Chondrocyte (in vitro differentiated cells): ENCODE results near the gene MRPS15. TPM values are rescaled to one million over a fixed set of nuclear protein-coding genes. Genes with fewer than 3 reads are reported as not detected.

ENCODE experiments used
- DNase-seq: peaks from one replicate; pipeline ENCODE4 v3.0.0; 2021; ENCODE audit warnings: mixed read lengths, low spot score
- H3K27ac Mint-ChIP-seq: one replicate; pipeline ENCODE4 v1.8.0; 2021; ENCODE audit warnings: mild to moderate bottlenecking, moderate library complexity, mixed read lengths; ENCODE audit not compliant: unreplicated experiment
- H3K27me3 Mint-ChIP-seq: 2 replicates; pipeline ENCODE4 v1.8.0; 2021; ENCODE audit warnings: low read depth, mixed read lengths
- H3K36me3 Mint-ChIP-seq: 2 replicates; pipeline ENCODE4 v1.8.0; 2021; ENCODE audit warnings: low read depth, mixed read lengths
- H3K4me1 Mint-ChIP-seq: 2 replicates; pipeline ENCODE4 v1.8.0; 2021; ENCODE audit warnings: low read depth, mild to moderate bottlenecking, mixed read lengths
- H3K4me3 Mint-ChIP-seq: one replicate; pipeline ENCODE4 v1.8.0; 2021; ENCODE audit warnings: mild to moderate bottlenecking, moderate library complexity, mixed read lengths; ENCODE audit not compliant: unreplicated experiment
- H3K9me3 Mint-ChIP-seq: 2 replicates; pipeline ENCODE4 v1.8.0; 2021; ENCODE audit warnings: low read depth, mixed read lengths
- total RNA-seq: library from RNA; stranded (reverse); gene quantifications from 3 replicates; pipeline ENCODE4 v1.2.1, GENCODE V29; 2021
- TF ChIP-seq, protein P1 (sequence below): fragments of 200-600 bp; sonication (generic); IDR thresholded peaks from 2 replicates; pipeline ENCODE4 v1.5.0; 2021; ENCODE audit warnings: antibody characterized with exemption, mild to moderate bottlenecking, moderate library complexity

The MRPS15 gene
- total RNA-seq, 1 donor from 2014 or later: 51.3 TPM

DNA sequence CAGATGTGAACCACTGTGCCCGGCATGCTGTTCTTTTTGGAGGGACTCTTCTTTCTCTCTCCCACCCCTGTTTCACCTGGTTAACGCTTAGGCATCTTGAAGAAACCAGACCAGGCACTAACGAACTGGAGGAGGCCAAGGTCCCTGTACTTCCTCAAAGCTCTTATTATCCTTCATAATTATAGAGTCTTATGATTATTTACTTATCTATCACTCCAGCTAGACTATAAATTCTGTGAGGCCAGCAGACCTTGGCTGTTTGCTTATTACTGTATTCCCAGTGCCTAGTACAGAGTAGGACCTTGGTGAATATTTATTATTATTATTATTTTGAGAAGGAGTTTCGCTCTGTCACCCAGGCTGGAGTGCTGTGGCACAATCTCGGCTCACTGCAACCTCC, 12.8 kb upstream of the MRPS15 start:
- H3K4me3 Mint-ChIP-seq: no peak overlapping the region

DNA sequence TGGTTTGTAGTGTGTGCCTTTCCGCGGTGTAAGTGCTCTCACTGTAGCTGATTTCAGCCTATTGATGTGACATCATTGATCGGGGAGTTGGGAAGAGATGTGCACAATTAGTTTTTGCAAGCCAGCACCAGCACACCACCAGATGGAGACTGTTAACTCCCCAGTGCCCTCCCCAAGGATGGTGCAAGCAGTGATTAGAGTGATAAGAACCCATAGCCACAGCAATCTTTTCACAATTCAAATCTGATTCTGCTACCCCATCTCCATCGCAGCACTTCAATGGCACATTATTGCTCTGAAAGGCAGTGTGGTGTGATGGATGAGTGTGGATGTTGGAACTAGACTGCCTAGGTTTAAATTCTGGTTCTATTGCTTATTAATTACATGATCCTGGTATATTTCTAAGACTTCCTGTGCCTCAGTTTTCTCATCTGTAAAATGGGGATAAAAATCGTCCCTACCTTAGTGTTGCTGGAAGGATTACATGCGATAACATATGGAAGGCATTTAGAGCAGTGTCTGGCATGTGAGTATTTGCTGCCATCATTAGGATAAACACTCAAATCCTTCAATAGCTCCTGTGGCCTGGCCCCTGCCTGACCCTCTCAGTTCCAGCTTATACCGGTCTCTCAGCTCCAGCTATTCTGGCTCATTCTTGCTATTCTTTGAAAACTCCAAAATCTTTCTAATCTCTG, 11.9 kb upstream of the MRPS15 start:
- H3K36me3 Mint-ChIP-seq: no peaks in the 10 kb centered on the region
- H3K9me3 Mint-ChIP-seq: no peaks in the 10 kb centered on the region
- no peak overlapping the region for H3K27ac Mint-ChIP-seq
- no peak for DNase-seq
- TF ChIP-seq, protein P1, sequence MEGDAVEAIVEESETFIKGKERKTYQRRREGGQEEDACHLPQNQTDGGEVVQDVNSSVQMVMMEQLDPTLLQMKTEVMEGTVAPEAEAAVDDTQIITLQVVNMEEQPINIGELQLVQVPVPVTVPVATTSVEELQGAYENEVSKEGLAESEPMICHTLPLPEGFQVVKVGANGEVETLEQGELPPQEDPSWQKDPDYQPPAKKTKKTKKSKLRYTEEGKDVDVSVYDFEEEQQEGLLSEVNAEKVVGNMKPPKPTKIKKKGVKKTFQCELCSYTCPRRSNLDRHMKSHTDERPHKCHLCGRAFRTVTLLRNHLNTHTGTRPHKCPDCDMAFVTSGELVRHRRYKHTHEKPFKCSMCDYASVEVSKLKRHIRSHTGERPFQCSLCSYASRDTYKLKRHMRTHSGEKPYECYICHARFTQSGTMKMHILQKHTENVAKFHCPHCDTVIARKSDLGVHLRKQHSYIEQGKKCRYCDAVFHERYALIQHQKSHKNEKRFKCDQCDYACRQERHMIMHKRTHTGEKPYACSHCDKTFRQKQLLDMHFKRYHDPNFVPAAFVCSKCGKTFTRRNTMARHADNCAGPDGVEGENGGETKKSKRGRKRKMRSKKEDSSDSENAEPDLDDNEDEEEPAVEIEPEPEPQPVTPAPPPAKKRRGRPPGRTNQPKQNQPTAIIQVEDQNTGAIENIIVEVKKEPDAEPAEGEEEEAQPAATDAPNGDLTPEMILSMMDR: peak; percentile 6
- no peak overlapping the region for H3K4me3 Mint-ChIP-seq
- peaks cover 11% of the 10 kb centered on the region for H3K27me3 Mint-ChIP-seq
- H3K4me1 Mint-ChIP-seq: no peaks in the 10 kb centered on the region

More for the DNA sequence above, 12.8 kb upstream of the MRPS15 start:
- Mint-ChIP-seq H3K36me3 (no peaks in the 10 kb centered on the region), H3K27ac (no peak overlapping the region), H3K9me3 (no peaks in the 10 kb centered on the region), H3K27me3 (peaks cover 17% of the 10 kb centered on the region), H3K4me1 (no peaks in the 10 kb centered on the region)
- TF ChIP-seq, protein P1: no peak
- no peak for DNase-seq

DNA sequence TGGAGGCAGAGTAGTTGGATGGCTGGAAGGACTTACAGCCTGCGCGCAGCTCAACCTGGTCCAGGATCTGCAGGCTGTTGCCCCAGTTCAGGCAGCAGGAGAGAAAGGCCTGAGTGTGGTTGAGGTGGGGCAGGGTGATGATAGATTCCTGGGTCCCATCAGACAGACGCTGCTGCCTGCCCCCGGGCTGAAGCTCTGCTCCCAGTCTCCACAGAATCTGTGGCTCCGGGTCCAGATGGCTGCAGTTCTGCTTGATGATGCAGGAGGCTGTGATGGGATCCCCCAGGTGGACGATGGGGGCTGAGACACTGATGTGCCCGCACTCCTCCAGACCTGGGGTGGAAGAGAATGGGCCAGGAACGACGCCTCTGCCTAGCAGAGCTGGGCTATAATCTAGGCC, 11.2 kb upstream of the MRPS15 start:
- H3K4me1 Mint-ChIP-seq: no peaks in the 10 kb centered on the region
- H3K4me3 Mint-ChIP-seq: no peak overlapping the region
- peak; percentile 55 for DNase-seq

DNA sequence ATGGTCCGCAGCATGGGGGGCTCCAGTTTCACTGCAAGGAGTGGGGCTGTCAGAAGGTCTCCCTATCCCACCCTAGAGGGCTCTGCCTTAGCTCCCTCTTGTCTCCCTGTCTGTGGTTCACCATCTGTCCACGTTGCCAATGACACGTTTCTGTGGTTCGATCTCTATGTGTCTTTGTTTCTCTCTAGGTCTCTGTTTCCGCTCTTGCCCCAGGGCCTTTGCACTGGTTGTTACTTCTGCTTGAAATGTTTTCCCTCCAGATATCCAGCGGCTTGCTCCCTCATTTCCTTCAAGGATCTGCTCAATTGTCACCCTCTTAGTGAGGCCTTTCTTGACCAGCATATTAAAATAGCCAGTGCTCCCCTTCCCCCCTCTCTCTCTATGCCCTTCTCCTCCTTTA, 8.5 kb upstream of the MRPS15 start:
- TF ChIP-seq, protein P1: no peak
- Mint-ChIP-seq H3K27ac (no peak overlapping the region), H3K9me3 (no peaks in the 10 kb centered on the region), H3K4me1 (no peaks in the 10 kb centered on the region), H3K4me3 (no peak overlapping the region), H3K27me3 (peaks cover 1% of the 10 kb centered on the region), H3K36me3 (no peaks in the 10 kb centered on the region)
- DNase-seq: no peak

More for the DNA sequence above, 11.2 kb upstream of the MRPS15 start:
- Mint-ChIP-seq H3K27ac (no peak overlapping the region), H3K27me3 (peaks cover 11% of the 10 kb centered on the region), H3K9me3 (no peaks in the 10 kb centered on the region), H3K36me3 (no peaks in the 10 kb centered on the region)
- TF ChIP-seq, protein P1: no peak

DNA sequence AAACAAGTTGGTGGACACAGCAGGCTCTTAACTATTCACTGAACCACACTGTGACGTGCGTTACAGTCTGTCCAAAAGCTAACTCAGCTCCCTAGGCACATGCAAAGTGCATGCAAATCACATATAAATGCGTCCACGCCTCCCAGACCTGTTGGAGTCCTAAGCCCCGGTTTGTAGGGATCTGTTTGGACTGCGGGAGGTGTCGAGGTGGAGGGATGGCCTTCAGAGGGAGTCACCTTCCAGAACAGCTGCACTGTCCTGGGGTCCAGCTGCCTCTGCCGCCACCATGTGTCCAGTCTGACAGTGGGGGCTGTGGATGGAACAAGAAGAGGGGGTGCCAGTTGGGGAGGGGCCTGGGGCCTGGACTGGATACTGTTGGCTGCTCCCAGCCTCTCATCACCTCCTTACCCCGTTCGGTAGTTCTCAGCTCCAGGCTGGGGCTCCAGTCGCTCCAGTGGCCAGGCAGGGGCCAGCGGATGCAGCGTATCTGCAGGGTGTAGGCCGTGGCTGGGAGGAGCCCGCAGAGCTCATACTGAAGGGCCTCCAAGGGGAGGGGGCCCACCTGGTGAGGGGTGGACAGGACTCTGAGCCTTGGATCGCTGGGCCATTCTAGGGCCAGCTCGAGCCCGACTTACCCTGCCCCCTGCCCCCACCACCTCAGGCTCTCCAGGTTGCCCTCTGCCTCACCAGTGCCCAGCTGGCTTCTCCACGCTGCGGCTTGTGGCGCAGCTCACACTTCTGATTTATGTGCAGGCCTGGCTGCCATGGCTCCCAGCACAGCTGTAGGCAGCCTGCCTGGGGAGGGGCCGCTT, 7.9 kb upstream of the MRPS15 start:
- no peaks in the 10 kb centered on the region for H3K36me3 Mint-ChIP-seq
- H3K4me1 Mint-ChIP-seq: no peaks in the 10 kb centered on the region
- DNase-seq: peak; percentile 38
- H3K27ac Mint-ChIP-seq: no peak overlapping the region
- H3K27me3 Mint-ChIP-seq: peaks cover 1% of the 10 kb centered on the region
- TF ChIP-seq, protein P1: no peak
- H3K4me3 Mint-ChIP-seq: no peak overlapping the region
- no peaks in the 10 kb centered on the region for H3K9me3 Mint-ChIP-seq
